Retina (tissue), 1 donor: ENCODE data around the gene STYK1.
"Not testable (repeated sequence)": the region's sequence is repeated elsewhere in the genome, so short reads cannot be mapped to it uniquely, and the experiment has no call there.

ENCODE experiments used
- DNase-seq: peaks from one replicate; pipeline ENCODE4 v3.0.0-alpha.2; 2016

Gene STYK1

DNA sequence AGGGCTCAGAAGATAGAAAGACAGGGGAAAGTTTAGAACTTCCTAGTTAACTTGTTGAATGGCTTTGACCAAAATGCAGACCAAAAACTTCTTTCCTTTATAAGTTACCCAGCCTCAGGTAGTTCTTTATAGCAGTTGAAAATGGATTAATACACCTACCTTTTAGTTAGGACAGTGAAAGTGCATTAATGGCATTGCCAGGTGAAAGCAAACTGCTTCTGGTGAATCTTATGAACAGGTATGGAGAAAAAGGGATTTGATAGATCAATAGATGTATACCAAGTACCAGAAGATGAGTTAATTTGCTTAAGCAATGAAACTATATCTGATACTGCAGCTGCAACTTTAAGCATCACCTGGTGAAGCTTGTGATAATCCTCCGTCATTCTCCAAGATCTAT lies 14.2 kb upstream of the STYK1 start:
- DNase-seq: no peak

DNA sequence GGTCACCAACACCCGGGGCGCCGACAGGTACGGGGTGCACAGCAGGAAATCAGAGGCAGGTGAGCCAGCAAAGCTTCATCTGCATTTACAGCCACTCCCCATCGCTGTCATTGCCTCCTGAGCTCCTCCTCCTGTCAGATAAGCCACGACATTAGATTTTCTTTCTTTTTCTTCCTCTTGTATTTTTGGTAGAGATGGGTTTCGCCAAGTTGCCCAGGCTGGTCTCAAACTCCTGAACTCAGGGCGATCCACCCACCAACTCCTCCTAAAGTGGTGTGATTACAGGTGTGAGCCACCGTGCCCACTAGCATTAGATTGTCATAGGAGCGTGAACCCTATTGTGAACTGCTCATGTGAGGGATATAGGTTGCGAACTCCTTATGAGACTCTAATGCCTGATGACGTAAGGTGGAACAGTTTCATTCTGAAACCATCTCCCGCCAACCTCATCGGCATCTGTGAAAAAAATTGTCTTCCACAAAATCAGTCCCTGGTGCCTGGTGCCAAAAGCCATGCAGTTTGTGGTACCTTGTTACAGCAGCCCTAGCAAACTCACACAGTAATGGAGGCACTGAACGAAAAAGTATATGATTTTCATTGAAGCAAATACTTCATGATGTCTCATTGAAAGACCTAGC lies 1.5 kb downstream of the STYK1 start:
- no peak for DNase-seq

DNA sequence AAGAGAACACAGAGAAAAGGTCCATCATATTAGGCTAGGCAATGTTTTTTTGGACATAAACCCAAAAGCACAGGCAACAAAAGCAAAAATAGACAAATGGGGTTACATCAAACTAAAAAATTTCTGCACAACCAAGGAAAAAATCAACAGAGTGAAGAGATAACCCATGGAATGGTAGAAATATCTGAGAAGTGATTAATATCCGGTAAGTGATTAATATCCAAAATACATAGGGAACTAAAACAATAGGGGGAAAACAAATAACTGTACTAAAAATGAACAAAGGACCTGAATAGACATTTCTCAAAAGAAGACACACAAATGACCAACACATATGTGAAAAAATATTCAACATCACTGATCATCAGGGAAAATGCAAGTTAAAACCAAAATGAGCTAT lies 4.3 kb downstream of the STYK1 start:
- no peak for DNase-seq

DNA sequence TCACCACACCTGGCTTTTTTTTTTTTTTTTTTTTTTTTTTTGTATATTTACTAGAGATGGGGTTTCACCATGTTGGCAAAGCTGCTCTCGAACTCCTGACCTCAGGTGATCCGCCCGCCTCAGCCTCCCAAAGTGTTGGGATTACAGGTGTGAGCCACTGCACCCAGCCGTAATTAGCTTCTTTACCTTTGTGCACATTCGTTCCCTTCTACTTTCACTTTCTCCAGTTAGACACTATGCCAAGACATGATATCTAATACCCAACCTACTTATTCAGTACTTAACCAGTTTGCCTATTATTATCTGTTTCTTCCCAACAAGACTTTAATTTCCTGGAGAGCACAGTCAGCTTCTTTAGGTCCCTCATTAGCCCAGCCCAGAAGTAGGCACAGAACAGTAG lies 5.3 kb downstream of the STYK1 start:
- no peak for DNase-seq

DNA sequence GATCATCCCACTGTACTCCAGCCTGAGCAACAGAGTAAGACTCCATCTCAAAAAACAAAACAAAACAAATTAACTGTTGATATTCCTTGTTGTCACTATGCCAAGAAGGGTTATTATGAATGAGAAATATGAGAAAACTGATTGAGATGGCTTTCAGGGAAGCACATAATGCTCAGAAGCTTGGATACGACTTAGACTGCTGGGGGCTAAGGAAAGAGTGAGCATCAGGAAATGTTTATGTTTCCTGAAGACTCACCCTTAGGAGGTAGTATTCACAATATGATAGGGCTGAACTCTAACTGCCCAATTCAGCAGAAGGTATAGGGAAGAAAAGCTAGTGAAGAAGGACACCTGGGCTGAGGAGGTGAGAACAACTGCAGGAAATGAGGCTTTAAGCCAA lies 6.3 kb downstream of the STYK1 start:
- DNase-seq: no peak

DNA sequence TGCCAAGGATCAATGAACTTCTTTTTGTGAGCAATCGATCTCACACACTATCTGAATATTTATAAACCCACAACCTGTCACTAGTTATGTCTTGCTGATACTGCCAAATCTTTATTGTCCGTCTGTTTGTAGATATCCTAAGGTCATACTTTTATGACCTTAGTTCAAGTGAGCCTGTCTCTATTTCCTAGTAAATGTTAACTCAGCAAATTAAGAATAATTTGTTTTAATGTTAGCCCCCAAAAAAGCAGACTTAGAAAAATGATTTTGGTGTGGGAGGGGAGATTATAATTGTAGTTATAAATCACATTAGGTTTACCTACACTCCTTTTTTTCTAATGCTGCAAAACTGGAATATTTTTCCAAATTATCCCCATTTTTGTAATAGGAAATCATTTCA lies 9.4 kb downstream of the STYK1 start:
- DNase-seq: no peak

DNA sequence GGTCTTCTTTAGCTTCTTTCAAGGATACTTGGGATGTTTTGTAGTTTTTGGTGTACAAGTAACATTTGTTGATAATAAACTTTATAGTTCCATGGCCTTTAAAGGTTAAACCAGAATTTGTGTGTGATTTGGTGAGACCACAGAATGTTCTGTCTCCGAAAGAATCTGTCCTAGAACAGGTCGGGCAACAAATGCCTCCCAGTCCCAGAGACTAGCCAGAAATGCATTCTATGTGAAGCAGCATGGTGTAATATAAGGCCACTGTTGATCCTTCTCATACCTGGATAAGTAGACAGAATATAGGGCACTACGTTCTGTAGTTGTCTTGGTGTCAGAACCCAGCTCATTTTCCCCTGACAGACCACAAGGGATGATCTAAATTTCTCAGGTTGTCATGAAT lies 10.0 kb downstream of the STYK1 start:
- DNase-seq: no peak

DNA sequence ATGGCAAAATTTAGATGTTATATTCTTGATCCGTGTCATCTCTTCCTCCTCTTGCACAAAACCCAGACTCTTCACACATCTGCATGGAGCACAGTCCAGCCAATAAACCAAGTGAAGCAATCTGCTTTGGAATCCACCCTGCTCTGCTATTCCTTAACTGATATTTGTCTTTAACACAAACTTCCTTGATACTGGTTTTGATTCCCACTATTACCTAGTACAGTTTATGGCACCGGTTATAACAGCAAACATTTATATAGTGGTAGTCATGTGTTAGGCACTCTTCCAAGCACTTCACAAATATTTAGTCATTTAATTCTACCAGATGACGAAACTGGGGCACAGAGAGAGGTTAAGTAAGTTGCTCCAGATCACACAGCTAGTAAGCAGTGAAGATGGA lies 12.5 kb downstream of the STYK1 start:
- DNase-seq: no peak

DNA sequence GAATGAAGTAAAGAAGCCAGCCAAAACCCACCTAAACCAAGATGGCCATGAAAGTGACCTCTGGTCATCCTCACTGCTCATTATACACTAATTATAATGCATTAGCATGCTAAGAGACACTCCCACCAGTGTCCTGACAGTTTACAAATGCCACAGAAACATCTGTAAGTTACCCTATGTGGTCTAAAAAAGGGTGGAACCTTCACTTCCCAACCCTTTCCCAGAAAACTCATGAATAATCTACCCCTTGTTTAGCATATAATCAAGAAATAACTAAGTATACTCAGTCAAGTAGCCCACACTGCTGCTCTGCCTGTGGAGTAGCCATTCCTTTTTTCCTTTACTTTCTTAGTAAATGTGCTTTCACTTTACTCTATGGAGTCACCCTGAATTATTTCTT lies 19.8 kb downstream of the STYK1 start:
- DNase-seq: no peak

DNA sequence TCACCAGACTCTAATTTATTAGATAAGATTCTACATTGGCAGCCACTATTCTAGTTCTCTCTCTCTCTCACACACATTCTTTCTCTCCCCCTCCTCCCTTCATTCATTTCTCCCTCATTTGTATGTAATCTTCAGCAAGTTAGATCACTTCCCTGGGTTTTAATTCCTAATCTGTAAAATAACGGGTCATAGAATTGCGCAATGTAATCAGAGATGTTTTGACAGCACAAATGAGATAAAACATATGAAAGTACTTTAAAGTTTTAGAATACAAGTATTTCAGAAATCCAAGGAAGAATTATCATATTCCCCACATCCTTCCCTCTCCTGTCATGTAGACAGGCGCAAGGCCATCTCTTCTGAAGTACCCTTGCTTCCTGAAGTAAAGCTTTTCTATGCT lies 21.7 kb downstream of the STYK1 start:
- no peak for DNase-seq

DNA sequence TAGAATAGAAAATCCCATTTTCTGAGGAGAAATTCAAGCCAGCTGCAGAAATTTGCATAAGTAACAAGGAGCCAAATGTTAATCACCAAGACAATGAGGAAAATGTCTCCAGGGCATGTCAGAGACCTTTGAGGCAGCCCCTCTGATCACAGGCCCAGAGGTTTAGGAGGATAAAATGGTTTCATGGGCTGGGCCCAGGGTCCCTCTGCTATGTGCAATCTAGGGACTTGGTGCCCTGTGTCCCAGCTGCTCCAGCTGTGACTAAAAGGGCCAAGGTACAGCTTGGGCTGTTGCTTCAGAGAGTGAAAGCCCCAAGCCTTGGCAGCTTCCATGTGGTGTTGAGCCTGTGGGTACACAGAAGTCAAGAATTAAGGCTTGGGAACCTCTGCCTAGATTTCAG lies 27.3 kb downstream of the STYK1 start:
- DNase-seq: not testable (repeated sequence)

DNA sequence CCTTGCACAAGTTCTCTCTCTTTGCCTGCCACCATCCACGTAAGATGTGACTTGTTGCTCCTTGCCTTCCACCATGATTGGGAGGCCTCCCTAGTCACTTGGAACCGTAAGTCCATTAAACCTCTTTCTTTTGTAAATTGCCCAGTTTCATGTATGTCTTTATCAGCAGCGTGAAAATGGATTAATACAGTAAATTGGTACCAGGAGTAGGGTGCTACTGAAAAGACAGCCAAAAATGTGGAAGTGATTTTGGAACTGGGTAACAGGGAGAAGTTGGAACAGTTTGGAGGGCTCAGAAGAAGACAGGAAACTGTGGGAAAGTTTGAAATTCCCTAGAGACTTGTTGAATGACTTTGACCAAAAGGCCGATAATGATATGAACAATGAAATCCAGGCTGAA lies 27.9 kb downstream of the STYK1 start:
- no peak for DNase-seq

DNA sequence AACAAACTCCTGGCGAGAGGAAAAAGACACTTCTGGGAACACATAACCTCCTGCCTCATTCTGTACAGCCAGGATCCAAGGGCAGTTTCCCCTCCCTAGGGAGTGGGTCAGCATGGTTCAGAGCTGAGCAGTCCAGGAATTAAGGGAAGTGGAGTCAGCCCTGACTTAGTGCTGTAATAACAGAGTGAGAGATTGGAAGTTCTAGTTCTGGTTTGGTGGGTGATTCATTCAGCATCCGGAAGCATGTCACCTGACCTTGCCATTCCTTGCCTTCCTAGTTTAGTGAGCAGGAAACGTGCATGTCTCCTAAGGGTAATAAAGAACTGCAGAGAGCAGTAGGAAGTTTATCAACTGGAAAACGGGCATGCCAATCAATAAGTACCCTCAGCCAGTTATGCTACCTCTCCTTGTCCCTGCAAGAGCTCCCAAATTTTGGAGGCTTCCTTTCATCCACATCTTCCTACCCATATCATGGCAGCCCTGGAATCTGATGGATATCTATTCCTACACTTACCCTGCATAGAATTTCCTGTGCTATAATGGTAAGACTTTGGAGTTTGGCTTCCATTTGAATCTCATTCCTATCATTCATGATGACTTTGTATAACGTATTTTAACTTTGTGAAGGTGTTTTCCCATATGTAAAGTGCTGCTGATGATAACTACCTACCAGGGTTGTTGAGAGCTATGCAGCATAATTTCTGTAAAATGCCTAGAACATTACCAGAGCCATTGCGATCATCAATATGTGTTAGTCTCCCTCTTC lies 31.9 kb downstream of the STYK1 start:
- no peak for DNase-seq

DNA sequence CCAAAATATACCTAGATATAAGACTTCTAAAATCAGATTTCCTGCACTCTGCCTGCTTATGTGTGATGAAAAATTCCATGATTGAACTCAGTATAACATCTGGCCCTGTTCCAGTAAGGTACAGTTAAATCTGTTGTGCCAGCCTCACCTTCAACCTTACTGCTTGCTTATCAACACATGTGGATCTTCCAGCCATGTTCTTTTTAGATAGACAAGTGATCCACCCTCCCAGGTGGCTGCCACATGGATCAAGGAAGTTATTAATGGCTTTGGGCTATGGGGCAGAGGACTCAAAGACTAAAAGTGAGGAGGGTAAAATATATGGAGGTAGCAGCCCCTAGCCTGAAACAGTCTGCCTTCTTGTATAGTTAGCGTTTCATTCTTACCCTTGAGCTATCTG lies 35.1 kb downstream of the STYK1 start:
- DNase-seq: no peak

DNA sequence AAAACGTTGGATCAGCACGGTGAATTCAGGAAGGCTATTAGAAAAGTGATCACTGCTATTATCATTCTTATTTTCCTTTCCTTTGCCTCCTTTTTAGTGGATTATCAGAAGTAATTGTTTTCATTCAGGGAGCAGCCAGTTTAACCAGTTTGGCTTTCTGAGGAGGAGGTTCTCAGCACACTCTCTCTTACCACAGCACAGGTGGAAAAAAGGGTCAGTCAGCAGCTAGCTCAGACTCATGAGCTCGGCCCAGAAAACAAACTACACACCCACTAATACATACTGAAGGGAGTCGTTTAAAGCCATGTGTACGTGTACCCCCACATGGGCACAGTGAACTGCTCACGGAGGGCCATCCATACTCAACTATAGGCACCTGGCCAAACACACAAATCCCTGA lies 37.2 kb downstream of the STYK1 start:
- DNase-seq: no peak

DNA sequence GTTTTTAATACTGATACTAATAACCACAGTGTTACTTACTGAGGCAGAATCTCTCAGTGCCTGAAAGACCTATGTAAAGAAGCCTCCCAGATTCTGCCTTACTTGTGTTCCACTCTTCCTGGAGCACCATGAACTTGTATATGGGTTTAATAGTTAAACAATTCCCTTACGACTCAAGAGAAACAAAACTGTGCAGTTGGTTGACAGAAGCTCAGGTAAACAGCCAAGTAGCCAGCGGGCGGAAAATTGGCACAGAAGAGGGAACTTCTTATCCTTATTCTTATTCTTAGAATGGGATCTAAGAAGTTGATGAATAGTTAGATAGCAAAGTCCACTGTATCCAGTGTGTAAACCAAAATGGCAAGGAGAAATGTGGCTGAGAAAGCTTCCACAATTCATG lies 37.7 kb downstream of the STYK1 start:
- DNase-seq: no peak

DNA sequence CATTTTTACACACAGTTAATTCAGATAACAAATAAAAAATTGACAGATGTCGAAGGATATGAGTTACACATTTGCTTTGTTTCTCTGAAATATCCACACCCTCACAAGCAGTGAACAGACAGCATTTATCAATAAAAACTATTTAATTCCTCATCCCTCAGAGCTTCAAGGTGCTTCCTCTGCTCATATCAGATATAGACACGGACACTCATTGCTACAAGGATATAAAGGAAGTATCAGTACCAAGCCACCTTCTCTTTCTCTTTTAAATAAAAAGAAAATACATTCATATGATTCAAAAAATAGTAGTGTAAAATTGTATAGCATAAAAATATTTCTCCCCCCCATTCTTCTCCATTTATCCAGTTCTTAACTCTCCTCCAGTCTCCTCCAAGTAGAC lies 38.5 kb downstream of the STYK1 start:
- no peak for DNase-seq

DNA sequence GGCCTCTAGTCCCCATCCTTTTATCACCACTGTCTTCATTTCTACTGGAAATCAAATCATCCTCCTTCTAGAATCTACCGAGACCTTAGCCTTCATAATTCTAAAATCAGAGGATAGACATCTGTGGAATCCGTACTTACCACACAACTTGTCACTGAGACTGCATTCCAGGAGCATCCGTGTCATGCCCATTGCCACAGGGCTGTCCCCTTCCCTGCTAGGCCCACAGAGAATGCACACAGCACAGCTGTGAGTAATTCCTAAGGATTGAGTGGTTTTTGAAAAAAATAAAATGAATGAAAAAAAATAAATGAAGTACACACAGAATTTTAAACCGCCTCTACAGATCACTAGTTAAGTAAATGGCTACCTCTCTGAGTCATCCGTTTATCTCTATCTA lies 39.4 kb downstream of the STYK1 start:
- no peak for DNase-seq

DNA sequence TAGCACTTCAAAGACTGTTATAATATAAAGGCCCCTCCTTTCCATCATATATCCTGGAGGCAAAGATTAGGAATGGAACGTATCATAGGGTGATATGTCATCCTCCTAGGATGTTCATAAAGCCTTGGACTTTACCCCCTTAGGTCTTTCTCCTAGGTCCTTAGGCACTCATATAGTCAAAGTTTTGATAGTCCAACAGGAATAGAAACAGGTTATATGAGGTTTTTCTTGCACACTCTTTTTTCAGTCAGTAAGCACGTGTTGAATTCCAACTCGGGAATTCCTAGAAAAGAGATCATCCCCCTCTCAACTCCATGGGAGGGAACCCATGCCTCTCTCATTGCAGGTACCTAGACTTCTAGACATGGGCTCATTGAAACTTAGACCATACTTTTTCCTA lies 40.3 kb downstream of the STYK1 start:
- DNase-seq: no peak

DNA sequence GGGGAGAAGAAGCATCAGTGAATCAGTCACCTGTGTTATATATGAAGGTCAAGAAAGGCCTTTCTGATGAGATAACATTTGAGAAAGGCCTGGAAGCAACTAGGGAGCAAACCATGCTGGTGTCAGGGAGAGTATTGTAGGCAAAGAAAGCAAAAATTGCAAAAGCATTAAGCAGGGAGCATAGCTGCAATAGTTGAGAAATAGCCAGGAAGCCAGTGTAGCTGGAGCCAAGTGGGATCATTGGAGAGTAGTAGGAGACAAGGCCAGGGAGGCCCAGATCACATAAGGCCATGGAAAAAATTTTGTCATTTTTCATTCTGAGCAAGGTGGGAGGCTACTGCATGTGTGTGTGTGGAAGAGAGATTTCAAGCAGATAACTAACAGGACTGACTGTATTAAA lies 41.6 kb downstream of the STYK1 start:
- DNase-seq: no peak

DNA sequence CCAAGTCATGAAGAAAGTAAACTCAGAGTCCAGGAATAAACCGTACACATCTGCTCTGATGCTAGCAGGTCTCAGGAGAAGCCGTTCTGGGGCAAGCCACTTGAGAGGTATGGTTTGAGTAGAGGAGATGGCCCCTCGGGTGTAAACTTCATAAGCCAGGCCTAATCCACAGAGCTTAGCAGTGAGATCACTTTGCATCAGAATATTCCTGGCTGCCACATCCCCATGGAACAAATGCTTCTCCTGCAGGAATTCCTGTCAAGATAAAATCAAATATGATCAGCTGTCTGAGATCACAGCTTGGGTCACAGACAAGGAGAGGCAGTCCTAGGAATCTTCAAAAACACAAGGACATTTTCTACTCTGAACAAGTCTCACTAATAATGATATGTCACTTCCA lies 49.2 kb downstream of the STYK1 start:
- no peak for DNase-seq

DNA sequence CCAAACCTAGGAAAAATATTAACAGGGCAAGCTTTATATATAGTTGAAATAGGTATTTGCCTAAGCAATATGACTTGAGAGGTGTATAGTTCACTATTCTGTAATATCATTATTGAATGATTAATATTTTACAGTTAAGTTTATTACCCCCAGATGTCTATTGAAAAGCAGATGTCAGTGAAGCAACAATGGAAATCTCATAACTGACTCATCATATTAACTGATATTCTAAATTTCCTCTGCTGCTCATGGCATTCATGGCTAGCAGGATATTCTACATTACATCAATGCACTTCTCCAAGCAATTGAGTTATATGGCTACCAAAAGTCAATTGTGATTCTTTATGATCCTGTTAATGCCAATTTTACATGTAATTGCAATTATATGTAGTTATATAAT lies 50.7 kb downstream of the STYK1 start:
- DNase-seq: no peak

DNA sequence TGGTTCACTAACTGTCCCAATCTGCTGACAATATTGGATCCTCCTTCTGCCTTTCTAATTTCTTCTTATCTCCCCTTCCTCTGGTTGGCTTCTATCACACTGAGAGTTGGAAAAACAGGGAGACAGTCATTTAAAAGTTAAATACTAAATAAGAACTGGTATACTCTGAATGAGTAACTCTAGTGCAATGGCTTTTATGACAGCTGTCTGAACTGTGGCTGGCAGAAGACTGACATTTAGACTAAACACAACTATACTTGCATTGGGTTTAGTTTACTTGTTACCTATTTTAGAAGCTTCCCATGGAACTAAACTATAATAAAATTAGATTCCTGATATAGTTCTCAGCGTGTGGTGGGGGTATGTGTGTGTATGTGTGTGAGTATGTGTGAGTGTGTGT lies 52.6 kb downstream of the STYK1 start:
- DNase-seq: no peak

DNA sequence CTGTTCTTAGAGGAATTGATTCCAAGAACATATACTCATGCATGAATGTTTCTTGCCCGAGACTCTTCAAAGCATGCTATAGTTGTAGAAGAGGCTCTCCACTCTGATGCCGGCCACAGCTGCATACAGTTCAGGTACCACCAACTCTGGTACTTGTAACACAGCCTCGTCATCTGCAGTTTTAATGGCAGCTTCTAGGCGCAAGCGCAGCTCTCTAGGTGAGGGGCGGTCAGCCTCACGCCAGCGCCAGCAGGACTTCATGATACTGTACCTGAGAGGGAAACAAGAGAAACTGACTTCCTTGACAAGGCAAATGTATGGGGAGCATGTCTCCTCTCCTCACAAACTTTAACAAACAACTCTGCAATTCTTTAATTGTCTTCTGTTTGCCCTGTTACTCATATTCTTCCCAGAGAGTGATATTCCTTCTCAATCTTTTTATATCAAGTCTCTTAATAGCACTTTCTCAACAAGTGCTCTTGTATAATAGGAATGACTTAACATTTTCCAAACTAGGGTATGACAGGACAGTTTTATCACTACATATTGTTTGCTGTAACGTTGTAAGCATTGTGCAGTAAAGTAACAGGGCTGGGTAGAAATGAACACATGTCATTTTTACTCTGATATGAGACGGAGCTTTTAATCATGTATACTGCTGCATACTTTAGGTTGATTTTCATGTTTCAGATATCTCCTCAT lies 53.6 kb downstream of the STYK1 start:
- no peak for DNase-seq
